ENCODE data around the gene SCGB1C2. TPM values are rescaled to one million over a fixed set of nuclear protein-coding genes. Genes with fewer than 3 reads are reported as not detected.

SCGB1C2 gene
- polyA plus RNA-seq, 1 donor from 2014 or later: not detected

- Mint-ChIP-seq H3K27me3 (peaks cover 8% of the 10 kb centered on the region), H3K36me3 (no peaks in the 10 kb centered on the region), H3K9me3 (no peaks in the 10 kb centered on the region), H3K27ac (peak overlapping the region in 1 of 3 donors; percentile 64), H3K4me3 (no peak overlapping the region), H3K4me1 (no peaks in the 10 kb centered on the region)
Measured at GRCh38 chr17:173166-173911, 36.0 kb downstream of the SCGB1C2 start.

- Mint-ChIP-seq H3K9me3 (no peaks in the 10 kb centered on the region), H3K36me3 (no peaks in the 10 kb centered on the region), H3K27ac (no peak overlapping the region), H3K4me1 (no peaks in the 10 kb centered on the region), H3K27me3 (peaks cover 14% of the 10 kb centered on the region), H3K4me3 (no peak overlapping the region)
Measured at GRCh38 chr17:177155-177554, 39.8 kb downstream of the SCGB1C2 start.

GRCh38 chr17:177762-178161, 40.4 kb downstream of the SCGB1C2 start:
- no peak overlapping the region for H3K4me3 Mint-ChIP-seq
- no peaks in the 10 kb centered on the region for H3K9me3 Mint-ChIP-seq

GRCh38 chr17:178292-179065, 41.1 kb downstream of the SCGB1C2 start:
- no peaks in the 10 kb centered on the region for H3K9me3 Mint-ChIP-seq
- H3K27me3 Mint-ChIP-seq: peaks cover 21% of the 10 kb centered on the region
- no peak overlapping the region for H3K27ac Mint-ChIP-seq
- no peaks in the 10 kb centered on the region for H3K36me3 Mint-ChIP-seq
- no peak overlapping the region for H3K4me3 Mint-ChIP-seq
- H3K4me1 Mint-ChIP-seq: no peaks in the 10 kb centered on the region

More at GRCh38 chr17:177762-178161, 40.4 kb downstream of the SCGB1C2 start:
- Mint-ChIP-seq H3K4me1 (no peaks in the 10 kb centered on the region), H3K27me3 (peaks cover 19% of the 10 kb centered on the region), H3K27ac (no peak overlapping the region), H3K36me3 (no peaks in the 10 kb centered on the region)

GRCh38 chr17:179066-179432, 41.7 kb downstream of the SCGB1C2 start:
- H3K9me3 Mint-ChIP-seq: no peaks in the 10 kb centered on the region
- no peaks in the 10 kb centered on the region for H3K36me3 Mint-ChIP-seq
- H3K27ac Mint-ChIP-seq: no peak overlapping the region
- peaks cover 21% of the 10 kb centered on the region for H3K27me3 Mint-ChIP-seq
- H3K4me1 Mint-ChIP-seq: no peaks in the 10 kb centered on the region
- peak overlapping the region in 1 of 4 donors; percentile 17 for H3K4me3 Mint-ChIP-seq

GRCh38 chr17:179781-180380, 42.5 kb downstream of the SCGB1C2 start:
- Mint-ChIP-seq H3K9me3 (no peaks in the 10 kb centered on the region), H3K27me3 (peaks cover 21% of the 10 kb centered on the region), H3K4me3 (no peak overlapping the region), H3K36me3 (no peaks in the 10 kb centered on the region), H3K4me1 (no peaks in the 10 kb centered on the region), H3K27ac (no peak overlapping the region)

GRCh38 chr17:180381-181244, 43.2 kb downstream of the SCGB1C2 start:
- Mint-ChIP-seq H3K4me1 (no peaks in the 10 kb centered on the region), H3K27me3 (peaks cover 21% of the 10 kb centered on the region), H3K4me3 (no peak overlapping the region), H3K36me3 (no peaks in the 10 kb centered on the region), H3K27ac (no peak overlapping the region), H3K9me3 (no peaks in the 10 kb centered on the region)

- Mint-ChIP-seq H3K27ac (peak within 1 kb of the TSS in 1 of 3 donors; percentile 40), H3K4me3 (peak within 1 kb of the TSS in 3 of 4 donors; percentile 63 to 80 (median 65)), H3K27me3 (peaks cover 21% of the 10 kb centered on the region), H3K4me1 (no peaks in the 10 kb centered on the region), H3K36me3 (no peaks in the 10 kb centered on the region), H3K9me3 (no peaks in the 10 kb centered on the region)
Measured at GRCh38 chr17:181245-182049, 44.1 kb downstream of the SCGB1C2 start, which contains the start of gene DOC2B. TSS of gene DOC2B (minus strand) at chr17:181650. CDS start at chr17:181479, 171 bp downstream.

GRCh38 chr17:182050-182751, 44.8 kb downstream of the SCGB1C2 start:
- H3K4me3 Mint-ChIP-seq: peak overlapping the region in 3 of 4 donors; percentile 63 to 80 (median 65)
- H3K27me3 Mint-ChIP-seq: peaks cover 21% of the 10 kb centered on the region
- H3K27ac Mint-ChIP-seq: peak overlapping the region in 1 of 3 donors; percentile 40
- no peaks in the 10 kb centered on the region for H3K9me3 Mint-ChIP-seq
- H3K4me1 Mint-ChIP-seq: no peaks in the 10 kb centered on the region
- H3K36me3 Mint-ChIP-seq: no peaks in the 10 kb centered on the region

GRCh38 chr17:183021-183420, 45.7 kb downstream of the SCGB1C2 start:
- no peak overlapping the region for H3K27ac Mint-ChIP-seq
- no peak overlapping the region for H3K4me3 Mint-ChIP-seq
- peaks cover 14% of the 10 kb centered on the region for H3K27me3 Mint-ChIP-seq
- no peaks in the 10 kb centered on the region for H3K4me1 Mint-ChIP-seq
- no peaks in the 10 kb centered on the region for H3K9me3 Mint-ChIP-seq
- no peaks in the 10 kb centered on the region for H3K36me3 Mint-ChIP-seq

GRCh38 chr17:185445-186138, 48.2 kb downstream of the SCGB1C2 start:
- Mint-ChIP-seq H3K27me3 (peaks cover 12% of the 10 kb centered on the region), H3K4me1 (no peaks in the 10 kb centered on the region)

GRCh38 chr17:187130-187529, 49.8 kb downstream of the SCGB1C2 start:
- Mint-ChIP-seq H3K36me3 (no peaks in the 10 kb centered on the region), H3K4me1 (no peaks in the 10 kb centered on the region), H3K27ac (no peak overlapping the region), H3K4me3 (no peak overlapping the region), H3K9me3 (no peaks in the 10 kb centered on the region), H3K27me3 (peaks cover 7% of the 10 kb centered on the region)

More at GRCh38 chr17:185445-186138, 48.2 kb downstream of the SCGB1C2 start:
- Mint-ChIP-seq H3K4me3 (no peak overlapping the region), H3K27ac (peak overlapping the region in 1 of 3 donors; percentile 13), H3K36me3 (no peaks in the 10 kb centered on the region), H3K9me3 (no peaks in the 10 kb centered on the region)
